HUDEP-2 (cell line): Measurements from ENCODE around the gene JAGN1.
"Not testable (repeated sequence)": the region's sequence is repeated elsewhere in the genome, so short reads cannot be mapped to it uniquely, and the experiment has no call there.

Experiments used
- DNase-seq, 76 experiments: peaks; one replicate each; lab custom pipeline; 2025; ENCODE audit not compliant: unreplicated experiment in 76 of 76; lab: John Stamatoyannopoulos, UW

JAGN1 gene

DNA sequence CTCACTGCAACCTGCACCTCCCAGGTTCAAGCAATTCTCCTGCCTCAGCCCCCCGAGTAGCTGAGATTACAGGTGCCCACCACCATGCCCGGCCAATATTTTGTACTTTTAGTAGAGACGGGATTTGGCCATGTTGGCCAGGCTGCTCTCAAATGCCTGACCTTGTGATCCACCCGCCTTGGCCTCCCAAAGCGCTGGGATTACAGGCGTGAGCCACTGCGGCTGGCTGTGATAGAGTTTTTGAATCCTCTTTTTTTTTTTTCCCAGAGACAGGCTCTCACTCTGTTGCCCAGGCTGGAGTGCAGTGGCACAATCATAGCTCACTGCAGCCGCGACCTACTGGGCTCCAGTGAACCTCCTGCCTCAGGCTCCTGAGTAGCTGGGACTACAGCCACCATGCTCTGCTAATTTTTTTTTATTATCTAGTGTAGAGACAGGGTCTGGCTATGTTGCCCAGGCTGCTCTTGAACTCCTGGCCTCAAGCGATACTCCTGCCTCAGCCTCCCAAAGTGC, 25.2 kb upstream of the JAGN1 start:
- not testable (repeated sequence) for DNase-seq

GRCh38 chr3:9866639-9867038, 23.8 kb upstream of the JAGN1 start:
- DNase-seq: no peak

GRCh38 chr3:9867106-9867505, 23.3 kb upstream of the JAGN1 start:
- DNase-seq: no peak

DNA sequence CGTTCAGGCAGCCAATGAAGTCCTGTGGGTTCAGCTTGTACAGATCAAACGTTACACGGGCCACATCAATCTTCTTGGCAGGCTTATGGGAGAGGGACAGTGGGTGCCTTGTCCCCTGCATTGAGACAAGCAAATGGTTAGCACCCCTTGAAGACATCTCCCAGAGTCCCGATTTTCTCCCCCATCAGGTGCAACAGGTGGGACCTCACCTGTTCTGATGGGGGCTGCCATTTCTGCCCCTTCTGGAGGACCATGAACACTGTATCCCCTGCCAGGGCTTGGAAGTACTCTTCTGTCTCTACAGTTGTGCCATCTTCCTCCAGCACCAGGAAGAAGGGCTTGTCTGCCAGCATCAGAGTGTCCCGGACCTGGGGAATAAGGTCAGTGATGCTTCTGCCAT, 20.5 kb upstream of the JAGN1 start:
- no peak for DNase-seq

DNA sequence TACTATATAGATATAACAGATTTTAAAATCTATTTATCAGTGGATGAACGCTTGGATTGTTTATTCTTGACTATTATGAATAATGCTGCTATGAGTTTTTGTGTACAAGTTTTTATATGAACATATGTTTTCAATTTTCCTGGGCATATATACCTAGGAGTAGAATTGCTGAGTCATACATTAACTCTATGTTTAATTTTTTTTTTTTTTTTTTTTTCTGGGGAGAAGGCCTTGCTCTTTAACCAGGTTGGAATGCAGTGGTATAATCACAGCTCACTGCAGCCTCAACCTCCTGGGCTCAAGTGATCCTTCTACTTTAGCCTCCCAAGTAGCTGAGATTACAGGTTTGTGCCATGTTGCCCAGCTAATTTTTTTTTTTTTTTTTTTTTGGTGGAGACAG, 19.4 kb upstream of the JAGN1 start:
- DNase-seq: no peak

DNA sequence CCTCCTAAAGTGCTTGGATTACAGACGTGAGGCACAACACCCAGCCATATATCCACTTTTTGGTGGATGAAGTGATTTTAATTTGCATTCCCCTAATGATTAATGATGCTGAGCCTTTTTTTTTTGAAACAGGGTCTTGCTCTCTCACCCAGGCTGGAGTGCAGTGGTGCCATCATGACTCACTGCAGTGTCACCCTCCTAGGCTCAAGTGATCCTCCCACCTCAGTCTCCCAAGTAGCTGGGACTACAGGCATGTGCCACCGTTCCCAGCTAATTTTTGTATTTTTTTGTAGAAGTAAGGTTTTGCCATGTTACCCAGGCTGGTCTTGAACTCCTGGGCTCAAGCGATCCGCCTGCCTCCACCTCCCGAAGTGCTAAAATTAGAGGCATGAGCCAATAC, 18.3 kb upstream of the JAGN1 start:
- not testable (repeated sequence) for DNase-seq

DNA sequence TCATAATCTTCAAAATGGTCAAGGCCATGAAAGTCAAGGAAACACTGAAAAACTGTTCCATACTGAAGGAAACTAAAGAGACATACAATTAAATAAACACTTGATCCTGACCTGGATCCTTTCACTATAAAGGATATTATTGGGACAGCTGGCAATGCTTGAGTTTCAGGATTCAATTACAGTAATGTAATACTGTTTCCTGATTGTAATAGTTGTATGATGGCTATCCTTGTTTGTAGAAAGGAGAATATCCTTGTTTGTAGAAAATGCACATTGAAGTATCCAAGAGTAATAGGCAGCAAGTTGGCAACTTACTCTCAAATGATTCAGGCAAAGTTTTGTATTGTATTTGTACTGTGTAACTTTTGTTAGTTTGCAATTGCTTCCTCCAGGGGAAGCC, 15.0 kb upstream of the JAGN1 start:
- DNase-seq: no peak

GRCh38 chr3:9876255-9876654, 14.2 kb upstream of the JAGN1 start:
- not testable (repeated sequence) for DNase-seq

GRCh38 chr3:9876991-9877390, 13.4 kb upstream of the JAGN1 start:
- DNase-seq: no peak

DNA sequence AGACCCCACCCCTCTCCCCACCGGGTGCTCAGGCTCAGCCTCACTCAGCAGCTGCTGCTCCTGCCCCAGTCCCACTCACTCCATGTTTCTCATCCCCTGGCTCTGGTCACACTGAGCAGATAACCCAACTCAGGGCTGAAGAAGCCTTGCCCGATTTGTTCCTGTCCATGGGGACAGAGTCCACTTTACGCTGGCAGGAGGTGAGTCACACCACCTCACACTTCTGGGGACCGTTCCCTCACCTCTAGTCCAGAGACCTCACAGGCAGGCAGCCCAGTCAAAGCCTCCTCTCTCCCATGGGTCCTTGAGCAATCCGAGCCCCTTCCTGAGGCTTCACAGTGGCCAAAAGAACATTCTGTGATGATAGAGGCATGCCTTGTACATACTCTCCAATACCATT, 11.7 kb upstream of the JAGN1 start:
- no peak for DNase-seq

- no peak for DNase-seq
Measured at GRCh38 chr3:9879830-9880549, 10.4 kb upstream of the JAGN1 start, which contains the start of gene CIDEC. Gene CIDEC, minus strand, starts transcription at chr3:9880253. Its CDS starts 1,767 bp downstream, at chr3:9878486.

GRCh38 chr3:9881441-9881840, 9.0 kb upstream of the JAGN1 start:
- DNase-seq: no peak

DNA sequence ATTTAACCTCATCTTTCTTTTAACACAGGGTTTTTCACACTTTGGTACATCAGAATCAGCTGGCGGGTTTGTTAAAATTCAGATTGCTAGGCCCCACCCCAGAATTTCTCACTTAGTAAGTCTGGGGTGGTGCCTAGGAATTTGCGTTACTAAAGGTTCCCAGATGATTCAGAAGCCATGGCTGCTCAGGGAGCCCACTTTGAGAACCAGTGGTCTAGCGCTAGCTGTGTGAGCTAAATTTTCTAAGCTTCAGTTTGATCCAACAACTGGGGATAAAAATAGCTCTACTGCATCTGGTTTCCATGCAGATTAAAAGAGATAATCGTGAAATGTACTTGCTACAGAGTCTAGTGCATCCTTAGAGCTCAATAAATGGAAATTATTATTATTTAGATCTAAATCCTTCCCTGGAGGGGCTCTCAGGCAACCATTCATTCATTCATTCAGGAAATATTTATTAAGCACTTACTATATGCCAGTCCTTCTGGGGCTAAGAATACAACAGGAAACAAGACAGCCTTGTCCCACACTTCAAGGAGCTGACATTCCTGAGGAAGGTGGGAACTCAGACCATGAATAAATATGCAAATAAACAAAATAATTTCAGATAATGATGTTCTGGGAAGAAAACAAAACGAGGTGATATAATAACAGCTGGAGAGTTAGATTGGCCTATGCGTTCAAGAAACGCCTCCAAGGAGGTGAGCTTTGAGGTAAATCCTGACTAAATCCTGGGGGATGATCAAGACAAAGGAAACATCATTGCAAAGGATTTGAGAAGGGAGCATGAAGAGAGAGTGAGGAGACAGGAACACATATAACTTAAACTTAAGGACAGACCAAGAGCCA, 6.5 kb upstream of the JAGN1 start:
- DNase-seq: no peak

DNA sequence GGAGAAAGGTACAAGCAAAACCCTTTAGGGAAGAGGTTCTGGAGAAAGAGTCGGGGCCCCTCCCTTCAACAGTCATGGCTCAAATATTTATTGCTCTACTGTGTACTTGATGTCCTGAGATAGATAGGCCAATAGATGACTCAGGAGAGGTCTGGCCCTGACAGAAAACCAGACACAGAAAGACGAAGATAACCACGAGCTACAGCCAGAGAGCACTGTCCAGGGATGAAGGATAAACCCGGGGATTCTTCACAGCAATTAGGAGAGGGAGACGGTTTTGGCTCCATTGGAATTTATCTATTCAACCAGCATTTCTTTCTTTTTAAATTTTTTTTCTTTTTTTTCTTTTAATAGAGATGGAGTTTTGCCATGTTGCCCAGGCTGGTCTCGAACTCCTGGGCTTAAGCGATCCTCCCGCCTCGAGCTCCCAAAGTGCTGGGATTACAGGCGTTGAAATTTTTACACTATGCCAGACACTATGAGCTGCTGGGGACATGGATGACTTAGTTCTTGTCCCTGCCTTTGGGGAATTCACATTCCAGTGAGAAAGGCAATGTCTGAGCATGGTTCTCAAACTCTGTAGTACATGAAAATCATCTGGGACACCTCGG, 5.8 kb upstream of the JAGN1 start:
- DNase-seq: peak in 50 of 76 experiments; percentile 5 to 66 (median 34)

DNA sequence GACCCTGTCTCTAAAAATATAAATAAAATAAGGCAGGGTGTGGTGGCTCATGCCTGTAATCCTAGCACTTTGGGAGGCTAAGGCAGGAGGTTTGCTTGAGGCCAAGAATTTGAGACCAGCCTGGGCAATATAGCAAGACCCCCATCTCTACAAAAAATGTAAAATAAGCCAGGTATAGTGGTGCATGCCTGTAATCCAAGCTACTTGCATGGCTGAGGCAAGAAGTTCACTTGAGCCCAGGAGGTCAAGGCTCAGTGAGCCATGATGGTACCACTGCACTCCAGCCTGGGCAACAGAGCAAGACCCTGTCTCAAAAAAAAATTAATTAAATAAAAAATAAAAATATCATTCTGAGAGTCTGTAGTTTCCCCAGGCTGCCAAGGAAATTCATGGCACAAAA, 4.1 kb upstream of the JAGN1 start:
- DNase-seq: no peak

- peak in 3 of 76 experiments; percentile 9 to 24 (median 22) for DNase-seq
Measured at GRCh38 chr3:9887480-9887879, 2.9 kb upstream of the JAGN1 start.

DNA sequence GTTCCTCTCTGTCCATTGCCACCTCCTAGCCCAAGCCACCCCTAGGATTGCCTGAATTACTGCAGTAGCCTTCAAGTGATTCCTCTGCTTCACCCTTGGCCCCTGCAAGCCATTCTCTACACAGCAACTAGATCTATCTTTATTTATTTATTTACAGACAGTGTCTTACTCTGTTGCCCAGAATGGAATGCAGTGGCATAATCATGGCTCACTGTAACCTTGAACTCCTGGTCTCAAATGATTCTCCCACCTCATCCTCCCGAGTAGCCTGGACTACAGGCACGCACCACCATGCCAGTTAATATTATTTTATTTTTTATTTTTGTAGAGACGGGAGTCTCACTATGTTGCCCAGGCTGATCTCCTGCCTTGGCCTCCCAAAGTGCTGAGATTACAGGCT, 1.9 kb upstream of the JAGN1 start:
- no peak for DNase-seq

- no peak for DNase-seq
Measured at GRCh38 chr3:9889405-9889804, 1.0 kb upstream of the JAGN1 start.

- no peak for DNase-seq
Measured at GRCh38 chr3:9891072-9891622, 737 bp downstream of the JAGN1 start.

DNA sequence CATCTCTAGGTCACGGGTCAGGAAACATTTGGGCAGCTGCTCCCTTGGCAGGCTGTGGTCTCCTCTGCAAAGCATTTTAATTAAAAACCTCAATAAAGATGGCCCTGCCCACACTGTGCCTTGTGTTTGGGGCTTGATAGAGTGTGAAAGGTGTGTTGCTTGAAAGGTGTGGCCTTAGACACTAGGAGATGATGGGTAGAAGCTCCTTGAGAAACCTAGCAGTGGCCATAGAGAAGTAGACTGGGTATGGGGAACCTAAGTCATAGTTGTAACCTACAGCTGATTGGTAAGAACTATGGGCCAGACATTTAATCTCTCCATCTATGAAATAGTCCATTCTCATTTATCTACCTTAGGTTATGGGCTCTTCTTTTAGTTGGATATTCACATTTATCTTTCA, 3.3 kb downstream of the JAGN1 start:
- DNase-seq: no peak

- not testable (repeated sequence) for DNase-seq
Measured at GRCh38 chr3:9895715-9896114, 5.3 kb downstream of the JAGN1 start.
